GM12865 (cell line): ENCODE results near the gene RNF114.
A peak's percentile ranks its signal among the peaks of the same experiment; 100 is the strongest.
"Not testable (repeated sequence)": the region's sequence is repeated elsewhere in the genome, so short reads cannot be mapped to it uniquely, and the experiment has no call there.

Experiments used
- DNase-seq: peaks from one replicate; pipeline ENCODE4 v3.0.0; 2010; ENCODE audit warnings: low read depth
- H3K4me3 ChIP-seq: 2 replicates; pipeline ENCODE4 v1.5.1; 2011; ENCODE audit warnings: mild to moderate bottlenecking, low read depth, low read length, control low read depth
- CTCF ChIP-seq: IDR thresholded peaks from 2 replicates; pipeline ENCODE4 v1.5.1; 2011; ENCODE audit warnings: low read length, control low read depth, low read depth, inconsistent platforms; ENCODE audit not compliant: insufficient read depth; ENCODE audit errors: missing control alignments

RNF114 gene

GRCh38 chr20:49987015-49987867 lies 51.0 kb downstream of the RNF114 start:
- no peak for DNase-seq
- H3K4me3 ChIP-seq: no peak overlapping the region
- TF ChIP-seq CTCF: no peak

- no peak for TF ChIP-seq CTCF
- H3K4me3 ChIP-seq: no peak overlapping the region
- DNase-seq: no peak
Measured at GRCh38 chr20:49987868-49988690, 51.9 kb downstream of the RNF114 start.

GRCh38 chr20:49989234-49990065 lies 53.3 kb downstream of the RNF114 start:
- no peak for TF ChIP-seq CTCF
- no peak overlapping the region for H3K4me3 ChIP-seq
- DNase-seq: no peak

- no peak for TF ChIP-seq CTCF
- no peak overlapping the region for H3K4me3 ChIP-seq
- DNase-seq: no peak
Measured at GRCh38 chr20:49990271-49990720, 54.1 kb downstream of the RNF114 start.

- no peak overlapping the region for H3K4me3 ChIP-seq
- TF ChIP-seq CTCF: no peak
- peak; percentile 23 for DNase-seq
Measured at GRCh38 chr20:49993301-49993751, 57.1 kb downstream of the RNF114 start.

GRCh38 chr20:49995586-49995985 lies 59.4 kb downstream of the RNF114 start:
- no peak for DNase-seq
- H3K4me3 ChIP-seq: no peak overlapping the region
- TF ChIP-seq CTCF: no peak

- H3K4me3 ChIP-seq, DNase-seq: not testable (repeated sequence)
Measured at GRCh38 chr20:49998478-49999188, 62.4 kb downstream of the RNF114 start.
